Measurements from ENCODE around the gene NAGLU. TPM values are rescaled to one million over a fixed set of nuclear protein-coding genes. Genes with fewer than 3 reads are reported as not detected.
A peak's percentile ranks its signal among the peaks of the same experiment; 100 is the strongest.

The NAGLU gene
- total and polyA plus RNA-seq, 2 of the 13 experiments (the other 11 are each of a cell fraction or from before 2014, with no cell fraction given), result 28.2 to 40.1 TPM

DNA sequence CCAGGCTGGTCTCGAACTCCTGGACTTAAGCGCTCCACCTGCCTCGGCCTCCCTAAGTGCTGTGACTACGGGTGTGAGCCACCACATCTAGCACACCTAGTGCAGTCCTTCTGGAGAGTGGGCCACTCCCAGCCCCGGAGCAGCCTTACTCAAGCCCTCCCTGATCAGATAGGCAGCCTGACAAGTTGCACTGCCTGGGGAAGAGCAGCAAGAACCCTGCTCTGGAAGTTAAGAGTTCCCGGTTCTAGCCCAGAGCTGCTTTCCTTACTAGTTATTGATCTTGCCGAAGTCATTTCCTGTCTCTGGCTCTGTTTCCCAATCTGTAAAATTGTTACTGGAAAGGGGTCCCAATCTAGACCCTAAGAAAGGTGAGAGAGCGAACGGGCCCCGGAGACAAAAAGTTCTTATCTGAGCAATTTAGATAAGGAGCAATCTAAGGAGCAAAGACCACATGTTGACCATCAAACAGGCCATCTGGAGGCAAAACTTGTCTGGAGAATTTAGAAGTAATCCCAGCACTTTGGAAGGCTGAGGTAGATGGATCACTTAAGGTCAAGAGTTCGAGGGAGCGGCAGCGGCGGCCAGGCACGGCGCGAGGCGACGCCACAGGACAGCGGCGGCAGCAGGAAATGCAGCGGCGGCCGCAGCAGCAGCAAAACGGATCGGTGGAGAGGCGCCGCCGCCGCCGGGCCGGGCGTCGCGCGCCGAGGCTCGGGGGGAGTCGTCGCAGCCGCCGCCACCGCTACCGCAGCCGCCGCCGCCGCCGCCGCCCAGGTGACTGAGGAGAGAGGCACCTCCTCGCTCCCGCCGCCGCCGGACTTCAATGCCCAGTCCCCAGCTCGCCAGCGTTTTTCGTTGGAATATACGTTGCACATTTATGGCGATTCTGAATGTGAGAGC lies 4.3 kb upstream of the NAGLU start (continued):
- TF ChIP-seq, protein P1, sequence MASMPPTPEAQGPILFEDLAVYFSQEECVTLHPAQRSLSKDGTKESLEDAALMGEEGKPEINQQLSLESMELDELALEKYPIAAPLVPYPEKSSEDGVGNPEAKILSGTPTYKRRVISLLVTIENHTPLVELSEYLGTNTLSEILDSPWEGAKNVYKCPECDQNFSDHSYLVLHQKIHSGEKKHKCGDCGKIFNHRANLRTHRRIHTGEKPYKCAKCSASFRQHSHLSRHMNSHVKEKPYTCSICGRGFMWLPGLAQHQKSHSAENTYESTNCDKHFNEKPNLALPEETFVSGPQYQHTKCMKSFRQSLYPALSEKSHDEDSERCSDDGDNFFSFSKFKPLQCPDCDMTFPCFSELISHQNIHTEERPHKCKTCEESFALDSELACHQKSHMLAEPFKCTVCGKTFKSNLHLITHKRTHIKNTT (CRISPR knock-in tag; IDR thresholded peaks at IDR 0.05), result no peak
- TF ChIP-seq SOX6 (IDR thresholded peaks at IDR 0.05) (no peak), SOX6 (CRISPR knock-in tag; IDR thresholded peaks at IDR 0.05) (no peak), ZFP36 (IDR thresholded peaks at IDR 0.05; ENCODE audit: borderline replicate concordance, low read depth, low read length, partially characterized antibody) (no peak), SP140L (CRISPR knock-in tag; IDR thresholded peaks at IDR 0.05; ENCODE audit: borderline replicate concordance) (no peak), ZNF781 (CRISPR knock-in tag; IDR thresholded peaks at IDR 0.05; ENCODE audit: borderline replicate concordance, not compliant biosample characterization) (no peak), KDM5A (IDR thresholded peaks at IDR 0.05; ENCODE audit: borderline replicate concordance, low read length) (no peak), ZNF598 (CRISPR knock-in tag; IDR thresholded peaks at IDR 0.05; ENCODE audit: borderline replicate concordance) (peak; percentile 73; the same call in 1 of the 2 replicates), POGZ (CRISPR knock-in tag; IDR thresholded peaks at IDR 0.05) (no peak; the same call in 1 of the 2 replicates), ZNF496 (CRISPR knock-in tag; IDR thresholded peaks at IDR 0.05; ENCODE audit: insufficient replicate concordance) (no peak), ZNF468 (CRISPR knock-in tag; IDR thresholded peaks at IDR 0.05) (0 out of 2 replicates have a peak, but pooled peaks have one; percentile 10), NFKB2 (CRISPR knock-in tag; IDR thresholded peaks at IDR 0.05; ENCODE audit: borderline replicate concordance) (no peak; the same call in 1 of the 2 replicates), ZNF589 (CRISPR knock-in tag; conservative IDR thresholded peaks at IDR 0.05) (no peak), JUND (CRISPR knock-in tag; IDR thresholded peaks at IDR 0.05) (no peak), ZKSCAN5 (CRISPR knock-in tag; IDR thresholded peaks at IDR 0.05) (no peak), AKAP8 (CRISPR knock-in tag; IDR thresholded peaks at IDR 0.05) (no peak), HDAC1 (CRISPR knock-in tag; IDR thresholded peaks at IDR 0.05) (0 out of 2 replicates have a peak, but pooled peaks have one; percentile 28), PITX1 (CRISPR knock-in tag; IDR thresholded peaks at IDR 0.05) (no peak; the same call in 1 of the 2 replicates), ZNF614 (CRISPR knock-in tag; IDR thresholded peaks at IDR 0.05; ENCODE audit: borderline replicate concordance) (0 out of 2 replicates have a peak, but pooled peaks have one; percentile 33)
- TF ChIP-seq, protein P2, sequence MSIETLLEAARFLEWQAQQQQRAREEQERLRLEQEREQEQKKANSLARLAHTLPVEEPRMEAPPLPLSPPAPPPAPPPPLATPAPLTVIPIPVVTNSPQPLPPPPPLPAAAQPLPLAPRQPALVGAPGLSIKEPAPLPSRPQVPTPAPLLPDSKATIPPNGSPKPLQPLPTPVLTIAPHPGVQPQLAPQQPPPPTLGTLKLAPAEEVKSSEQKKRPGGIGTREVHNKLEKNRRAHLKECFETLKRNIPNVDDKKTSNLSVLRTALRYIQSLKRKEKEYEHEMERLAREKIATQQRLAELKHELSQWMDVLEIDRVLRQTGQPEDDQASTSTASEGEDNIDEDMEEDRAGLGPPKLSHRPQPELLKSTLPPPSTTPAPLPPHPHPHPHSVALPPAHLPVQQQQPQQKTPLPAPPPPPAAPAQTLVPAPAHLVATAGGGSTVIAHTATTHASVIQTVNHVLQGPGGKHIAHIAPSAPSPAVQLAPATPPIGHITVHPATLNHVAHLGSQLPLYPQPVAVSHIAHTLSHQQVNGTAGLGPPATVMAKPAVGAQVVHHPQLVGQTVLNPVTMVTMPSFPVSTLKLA (IDR thresholded peaks at IDR 0.05), result no peak
- TF ChIP-seq, protein P3, sequence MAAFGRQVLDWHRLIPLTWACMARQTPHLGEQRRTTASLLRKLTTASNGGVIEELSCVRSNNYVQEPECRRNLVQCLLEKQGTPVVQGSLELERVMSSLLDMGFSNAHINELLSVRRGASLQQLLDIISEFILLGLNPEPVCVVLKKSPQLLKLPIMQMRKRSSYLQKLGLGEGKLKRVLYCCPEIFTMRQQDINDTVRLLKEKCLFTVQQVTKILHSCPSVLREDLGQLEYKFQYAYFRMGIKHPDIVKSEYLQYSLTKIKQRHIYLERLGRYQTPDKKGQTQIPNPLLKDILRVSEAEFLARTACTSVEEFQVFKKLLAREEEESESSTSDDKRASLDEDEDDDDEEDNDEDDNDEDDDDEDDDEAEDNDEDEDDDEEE (CRISPR knock-in tag; IDR thresholded peaks at IDR 0.05), result no peak
- TF ChIP-seq, protein P4, sequence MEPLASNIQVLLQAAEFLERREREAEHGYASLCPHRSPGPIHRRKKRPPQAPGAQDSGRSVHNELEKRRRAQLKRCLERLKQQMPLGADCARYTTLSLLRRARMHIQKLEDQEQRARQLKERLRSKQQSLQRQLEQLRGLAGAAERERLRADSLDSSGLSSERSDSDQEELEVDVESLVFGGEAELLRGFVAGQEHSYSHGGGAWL (CRISPR knock-in tag; IDR thresholded peaks at IDR 0.05), result no peak
- TF ChIP-seq, protein P5, sequence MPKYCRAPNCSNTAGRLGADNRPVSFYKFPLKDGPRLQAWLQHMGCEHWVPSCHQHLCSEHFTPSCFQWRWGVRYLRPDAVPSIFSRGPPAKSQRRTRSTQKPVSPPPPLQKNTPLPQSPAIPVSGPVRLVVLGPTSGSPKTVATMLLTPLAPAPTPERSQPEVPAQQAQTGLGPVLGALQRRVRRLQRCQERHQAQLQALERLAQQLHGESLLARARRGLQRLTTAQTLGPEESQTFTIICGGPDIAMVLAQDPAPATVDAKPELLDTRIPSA (CRISPR knock-in tag; IDR thresholded peaks at IDR 0.05; ENCODE audit: borderline replicate concordance), result no peak

Measured in HepG2 (cell line).